Prostate gland (tissue), 2 donors: ENCODE data around the gene RGS4. TPM values are rescaled to one million over a fixed set of nuclear protein-coding genes. Genes with fewer than 3 reads are reported as not detected.

Source experiments
- DNase-seq: peaks from one replicate; pipeline ENCODE4 v3.0.0-alpha.2; 2019; ENCODE audit warnings: low spot score
- H3K27ac ChIP-seq, 2 donors: fragments of 200-600 bp; sonication (generic); 2 replicates each; pipeline ENCODE4 v1.5.1; 2017 to 2019
- H3K27me3 ChIP-seq: fragments of 200-600 bp; sonication (generic); replicated peaks from 2 replicates; pipeline ENCODE4 v1.5.1; 2019; ENCODE audit not compliant: insufficient read depth
- H3K36me3 ChIP-seq, 2 donors: fragments of 200-600 bp; sonication (generic); 1 replicate in 1 of 2; 2 replicates in 1 of 2; pipeline versions ENCODE4 v1.5.1 to v1.8.1; 2017 to 2019
- H3K4me1 ChIP-seq: fragments of 200-600 bp; sonication (generic); replicated peaks from 2 replicates; pipeline ENCODE4 v1.5.1; 2019
- H3K4me3 ChIP-seq, 2 donors: fragments of 200-600 bp; sonication (generic); 2 replicates each; pipeline ENCODE4 v1.5.1; 2017 to 2019
- H3K9me3 ChIP-seq: fragments of 200-600 bp; sonication (generic); 2 replicates; pipeline ENCODE4 v1.5.1; 2017
- POLR2A ChIP-seq: fragments of 450-650 bp; IDR thresholded peaks from one replicate; pipeline ENCODE4 v1.6.1; 2016; ENCODE audit warnings: antibody characterized with exemption, mild to moderate bottlenecking
- POLR2AphosphoS5 ChIP-seq: sonication (generic); formaldehyde crosslinking; IDR thresholded peaks from one replicate; pipeline ENCODE4 v1.6.1; 2017; ENCODE audit warnings: antibody characterized with exemption
- WGBS: methylation state at CpG from one replicate; pipeline ENCODE4 v1.1.5; 2018; 5-methylcytosine and 5-hydroxymethylcytosine counted together
- intact Hi-C: fragments of 100-400 bp; cut with DNase I; formaldehyde crosslinking; loops from one replicate; pipeline ENCODE4 v1.14.2; 2022
- total RNA-seq, 2 donors: library from RNA; depleted of rRNA; stranded (reverse); fragments of >200 nt; gene quantifications; one replicate each; pipeline ENCODE4 v1.1.0, GENCODE V29; 2016
- TF ChIP-seq, protein P1 (sequence below), 4 experiments: fragments of 200-600 bp in 2 of 4; fragments of 450-650 bp in 2 of 4; sonication (generic) in 2 of 4; IDR thresholded peaks; 1 replicate in 3 of 4; 2 replicates in 1 of 4; pipeline ENCODE4 v1.5.1; 2016 to 2019; ENCODE audit warnings: antibody characterized with exemption in 4 of 4, mild to moderate bottlenecking in 2 of 4, moderate library complexity in 2 of 4

The RGS4 gene
- total RNA-seq, 2 donors from 2014 or later, result 3.0 to 11.1 TPM

DNA sequence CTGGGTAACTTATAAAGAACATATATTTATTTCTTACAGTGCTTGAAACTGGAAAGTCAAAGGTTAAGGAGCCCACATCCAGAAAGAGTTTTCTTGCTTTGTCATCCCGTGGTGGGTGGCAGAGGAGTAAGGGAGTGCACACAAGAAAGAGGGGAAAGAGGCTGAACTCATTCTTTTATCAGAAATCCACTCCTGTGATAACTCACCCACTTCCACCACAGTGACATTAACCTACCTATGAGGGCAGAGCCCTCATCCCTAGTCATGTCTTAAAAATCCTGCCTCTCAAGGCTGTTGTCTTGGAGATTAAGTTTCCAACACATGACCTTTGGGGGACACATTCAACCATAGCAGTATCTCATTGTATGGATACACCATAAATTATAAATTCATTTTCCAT, 32.5 kb upstream of the RGS4 start:
- no peaks in the 10 kb centered on the region for H3K36me3 ChIP-seq
- no peak overlapping the region for H3K4me3 ChIP-seq
- intact Hi-C loops, result no loop called here
- H3K27me3 ChIP-seq, result no peaks in the 10 kb centered on the region
- H3K4me1 ChIP-seq, result no peaks in the 10 kb centered on the region
- TF ChIP-seq, protein P1, sequence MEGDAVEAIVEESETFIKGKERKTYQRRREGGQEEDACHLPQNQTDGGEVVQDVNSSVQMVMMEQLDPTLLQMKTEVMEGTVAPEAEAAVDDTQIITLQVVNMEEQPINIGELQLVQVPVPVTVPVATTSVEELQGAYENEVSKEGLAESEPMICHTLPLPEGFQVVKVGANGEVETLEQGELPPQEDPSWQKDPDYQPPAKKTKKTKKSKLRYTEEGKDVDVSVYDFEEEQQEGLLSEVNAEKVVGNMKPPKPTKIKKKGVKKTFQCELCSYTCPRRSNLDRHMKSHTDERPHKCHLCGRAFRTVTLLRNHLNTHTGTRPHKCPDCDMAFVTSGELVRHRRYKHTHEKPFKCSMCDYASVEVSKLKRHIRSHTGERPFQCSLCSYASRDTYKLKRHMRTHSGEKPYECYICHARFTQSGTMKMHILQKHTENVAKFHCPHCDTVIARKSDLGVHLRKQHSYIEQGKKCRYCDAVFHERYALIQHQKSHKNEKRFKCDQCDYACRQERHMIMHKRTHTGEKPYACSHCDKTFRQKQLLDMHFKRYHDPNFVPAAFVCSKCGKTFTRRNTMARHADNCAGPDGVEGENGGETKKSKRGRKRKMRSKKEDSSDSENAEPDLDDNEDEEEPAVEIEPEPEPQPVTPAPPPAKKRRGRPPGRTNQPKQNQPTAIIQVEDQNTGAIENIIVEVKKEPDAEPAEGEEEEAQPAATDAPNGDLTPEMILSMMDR (IDR thresholded peaks at IDR 0.05), result no peak
- TF ChIP-seq POLR2A, result no peak
- no peak for TF ChIP-seq POLR2AphosphoS5
- 43% methylated on average over 1 of the region's 1 CpG for WGBS
- H3K27ac ChIP-seq, result no peak overlapping the region
- no peak for DNase-seq
- no peaks in the 10 kb centered on the region for H3K9me3 ChIP-seq

DNA sequence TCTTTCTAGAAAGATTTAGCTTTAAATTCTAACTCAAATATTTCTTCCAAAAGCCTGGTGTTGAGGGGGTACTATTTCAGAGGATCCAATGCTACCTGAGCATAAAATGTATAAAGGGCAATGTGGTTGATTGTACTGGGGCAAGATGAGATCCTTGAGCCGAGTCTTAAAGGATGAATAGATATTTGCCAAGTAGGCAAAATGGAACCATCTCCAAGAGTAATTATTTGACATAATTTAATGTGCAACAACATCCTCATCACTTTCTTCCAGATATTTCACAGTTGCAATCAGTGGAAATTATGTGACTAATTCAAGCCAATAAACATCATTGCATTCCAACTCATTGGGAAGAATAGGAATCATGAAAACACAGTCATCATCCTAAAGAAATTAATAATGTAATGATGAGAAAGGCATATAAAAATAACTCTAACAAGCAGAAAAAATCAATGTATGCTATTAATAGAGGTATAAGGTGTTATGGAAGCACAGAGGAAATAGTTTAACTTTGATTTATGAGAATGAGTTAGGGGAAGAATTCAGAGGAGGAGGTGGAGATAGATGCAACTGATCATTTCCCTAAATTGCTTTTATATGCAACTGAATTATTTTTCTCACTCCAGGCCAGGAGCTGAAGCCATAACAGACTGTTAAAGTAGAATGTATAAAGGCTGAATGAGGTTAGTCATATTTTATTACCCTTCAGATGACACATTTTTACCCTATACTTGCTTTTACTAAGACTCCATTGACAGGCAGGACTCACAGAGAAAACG, 30.0 kb upstream of the RGS4 start:
- no peaks in the 10 kb centered on the region for H3K36me3 ChIP-seq
- H3K9me3 ChIP-seq, result no peaks in the 10 kb centered on the region
- no peak for DNase-seq
- no peaks in the 10 kb centered on the region for H3K27me3 ChIP-seq
- no peaks in the 10 kb centered on the region for H3K4me1 ChIP-seq
- H3K27ac ChIP-seq, result no peak overlapping the region
- intact Hi-C loops, result no loop called here
- TF ChIP-seq, protein P1 (IDR thresholded peaks at IDR 0.05), result no peak
- TF ChIP-seq POLR2AphosphoS5 (no peak), POLR2A (no peak)
- no peak overlapping the region for H3K4me3 ChIP-seq
- 90% methylated on average over 2 of the region's 2 CpGs for WGBS

DNA sequence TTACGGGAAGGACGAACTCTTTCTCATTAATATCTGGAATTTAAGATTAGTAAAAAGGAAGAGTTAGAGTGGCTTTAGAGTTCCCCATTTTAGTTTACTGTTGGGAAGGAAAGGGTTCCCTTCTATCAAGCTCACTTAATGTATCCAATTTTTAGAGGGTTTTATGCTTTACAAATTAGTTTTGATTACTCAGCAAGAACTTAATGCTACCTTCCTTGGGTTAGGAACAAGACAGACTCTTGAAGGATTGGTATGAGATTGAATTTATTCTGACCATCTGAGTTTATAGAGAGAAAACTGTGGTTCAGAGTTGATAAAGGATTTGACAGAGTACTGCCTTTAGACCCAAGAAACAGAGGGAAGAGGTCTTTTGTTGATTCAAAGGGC, 29.5 kb upstream of the RGS4 start:
- H3K36me3 ChIP-seq, result no peaks in the 10 kb centered on the region
- H3K27ac ChIP-seq, result no peak overlapping the region
- no peak overlapping the region for H3K4me3 ChIP-seq
- H3K27me3 ChIP-seq, result no peaks in the 10 kb centered on the region
- H3K9me3 ChIP-seq, result no peaks in the 10 kb centered on the region
- no peak for DNase-seq
- intact Hi-C loops, result no loop called here
- WGBS, result 91% methylated on average over 2 of the region's 2 CpGs
- no peak for TF ChIP-seq POLR2AphosphoS5
- TF ChIP-seq POLR2A, result no peak
- TF ChIP-seq, protein P1 (IDR thresholded peaks at IDR 0.05), result no peak
- H3K4me1 ChIP-seq, result no peaks in the 10 kb centered on the region

DNA sequence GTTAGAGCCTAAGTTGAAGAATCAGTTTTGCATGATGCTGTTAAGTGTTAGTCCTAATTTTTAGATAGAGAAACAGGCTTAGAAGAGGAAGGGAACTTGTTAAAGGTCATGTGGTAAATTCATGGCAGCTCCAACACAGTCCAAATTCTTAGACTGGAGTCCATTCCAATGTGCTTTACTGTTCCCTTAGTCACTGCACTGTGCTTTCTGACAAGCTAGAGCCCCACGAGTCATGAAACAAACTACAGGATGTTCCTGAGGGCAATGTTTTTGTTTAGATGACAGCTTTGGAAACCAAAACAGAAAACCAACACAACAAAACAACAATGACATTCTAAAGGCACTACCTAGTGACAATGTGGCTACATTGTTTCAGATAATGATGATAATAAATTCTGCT, 23.1 kb upstream of the RGS4 start:
- WGBS, result 9% methylated on average over 1 of the region's 1 CpG
- no peaks in the 10 kb centered on the region for H3K36me3 ChIP-seq
- H3K27me3 ChIP-seq, result no peaks in the 10 kb centered on the region
- DNase-seq, result no peak
- TF ChIP-seq, protein P1 (IDR thresholded peaks at IDR 0.05), result no peak
- TF ChIP-seq POLR2AphosphoS5, result no peak
- TF ChIP-seq POLR2A, result no peak
- no peak overlapping the region for H3K27ac ChIP-seq
- no peaks in the 10 kb centered on the region for H3K9me3 ChIP-seq
- intact Hi-C loops, result no loop called here
- H3K4me3 ChIP-seq, result no peak overlapping the region
- H3K4me1 ChIP-seq, result no peaks in the 10 kb centered on the region

DNA sequence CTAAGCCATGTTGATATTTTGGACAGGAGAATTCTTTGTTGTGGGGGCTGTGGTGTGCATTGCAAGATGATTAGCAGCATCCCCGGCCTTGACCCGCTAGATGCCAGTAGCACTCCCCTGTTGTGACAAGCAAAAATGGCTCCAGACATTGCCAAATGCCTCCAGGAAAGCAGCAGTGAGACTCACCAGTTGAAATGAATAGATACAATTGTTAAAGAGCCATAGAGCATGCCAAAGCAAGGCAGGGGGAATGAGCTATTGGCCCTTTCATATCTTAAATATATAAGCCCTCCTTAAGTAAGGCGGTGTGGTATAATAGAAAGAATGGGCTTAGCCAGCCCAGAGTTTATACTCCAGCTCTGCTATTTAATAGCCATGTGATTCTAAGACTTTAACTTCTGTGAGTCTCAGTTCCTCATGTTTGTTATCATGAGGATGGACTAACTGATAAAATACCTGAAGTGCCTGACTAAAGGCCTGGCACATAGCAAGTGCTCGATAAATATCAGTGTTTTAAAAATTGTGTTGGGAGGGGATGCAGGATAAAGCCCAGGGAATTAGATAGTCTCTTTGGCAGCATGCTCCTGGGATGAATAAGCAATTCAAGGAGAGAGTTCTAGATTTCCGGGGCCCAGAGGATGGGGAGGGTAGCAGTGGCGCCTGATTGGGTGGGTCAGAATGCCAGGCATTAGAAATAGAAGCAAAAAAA, 21.1 kb upstream of the RGS4 start:
- intact Hi-C loops, result no loop called here
- H3K9me3 ChIP-seq, result no peaks in the 10 kb centered on the region
- no peaks in the 10 kb centered on the region for H3K36me3 ChIP-seq
- no peak for DNase-seq
- 83% methylated on average over 6 of the region's 6 CpGs for WGBS
- no peaks in the 10 kb centered on the region for H3K4me1 ChIP-seq
- no peaks in the 10 kb centered on the region for H3K27me3 ChIP-seq
- TF ChIP-seq POLR2AphosphoS5 (no peak), POLR2A (no peak)
- TF ChIP-seq, protein P1 (IDR thresholded peaks at IDR 0.05), result no peak
- H3K27ac ChIP-seq, result no peak overlapping the region
- no peak overlapping the region for H3K4me3 ChIP-seq
